Measurements from ENCODE around the gene PXK.
"Not testable (repeated sequence)": the region's sequence is repeated elsewhere in the genome, so short reads cannot be mapped to it uniquely, and the experiment has no call there.

PXK gene

GRCh38 chr3:58427661-58428361 is 95.1 kb downstream of the PXK start:
- no peaks in the 10 kb centered on the region for H3K27me3 ChIP-seq (ENCODE audit: control insufficient read depth in 1 of 2, insufficient read depth in 2 of 2, low read length in 2 of 2)
- H3K9ac ChIP-seq (ENCODE audit: low read length): no peak overlapping the region
- H3K4me1 ChIP-seq (ENCODE audit: insufficient read depth, low read length): peaks cover 11% of the 10 kb centered on the region
- peaks cover 83% of the 10 kb centered on the region for H3K36me3 ChIP-seq (ENCODE audit: insufficient read depth, low read length)
- no peak overlapping the region for H3K27ac ChIP-seq (ENCODE audit: low read depth, low read length)
- H3K9me3 ChIP-seq (ENCODE audit: low read length): no peaks in the 10 kb centered on the region
- H3K4me3 ChIP-seq (ENCODE audit: low read depth in 1 of 2, low read length in 2 of 2): no peak overlapping the region

GRCh38 chr3:58429657-58430056 is 97.0 kb downstream of the PXK start:
- Histone ChIP-seq H3K4me3 (ENCODE audit: low read depth in 1 of 2, low read length in 2 of 2) (no peak overlapping the region), H3K4me1 (ENCODE audit: insufficient read depth, low read length) (peaks cover 19% of the 10 kb centered on the region), H3K27me3 (ENCODE audit: control insufficient read depth in 1 of 2, insufficient read depth in 2 of 2, low read length in 2 of 2) (no peaks in the 10 kb centered on the region), H3K27ac (ENCODE audit: low read depth, low read length) (peak overlapping the region; percentile 40), H3K36me3 (ENCODE audit: insufficient read depth, low read length) (peaks cover 64% of the 10 kb centered on the region), H3K9ac (ENCODE audit: low read length) (no peak overlapping the region), H3K9me3 (ENCODE audit: low read length) (no peaks in the 10 kb centered on the region)

DNA sequence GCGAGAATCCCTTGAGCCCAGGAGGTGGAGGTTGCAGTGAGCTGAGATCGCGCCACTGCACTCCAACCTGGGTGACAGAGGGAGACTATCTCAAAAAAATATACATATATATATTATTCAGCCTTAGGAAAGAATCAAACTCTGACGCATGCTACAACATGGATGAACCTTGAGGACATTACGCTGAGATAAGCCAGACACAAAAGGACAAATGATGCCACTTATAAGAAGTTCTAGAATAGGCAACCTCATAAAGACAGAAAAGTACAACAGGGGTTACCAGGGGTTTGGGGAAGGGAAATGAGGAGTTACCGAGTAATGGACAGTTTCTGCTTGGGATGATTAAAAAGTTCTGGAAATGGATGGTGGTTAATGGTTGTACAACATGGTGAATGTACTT is 100.2 kb downstream of the PXK start:
- peak overlapping the region; percentile 81 for H3K9ac ChIP-seq (ENCODE audit: low read length)
- H3K4me3 ChIP-seq (ENCODE audit: low read depth in 1 of 2, low read length in 2 of 2): peak overlapping the region; percentile 68 to 94
- H3K4me1 ChIP-seq (ENCODE audit: insufficient read depth, low read length): peaks cover 26% of the 10 kb centered on the region
- peaks cover 40% of the 10 kb centered on the region for H3K36me3 ChIP-seq (ENCODE audit: insufficient read depth, low read length)
- no peaks in the 10 kb centered on the region for H3K27me3 ChIP-seq (ENCODE audit: control insufficient read depth in 1 of 2, insufficient read depth in 2 of 2, low read length in 2 of 2)
- H3K27ac ChIP-seq (ENCODE audit: low read depth, low read length): peak overlapping the region; percentile 99
- H3K9me3 ChIP-seq (ENCODE audit: low read length): no peaks in the 10 kb centered on the region

DNA sequence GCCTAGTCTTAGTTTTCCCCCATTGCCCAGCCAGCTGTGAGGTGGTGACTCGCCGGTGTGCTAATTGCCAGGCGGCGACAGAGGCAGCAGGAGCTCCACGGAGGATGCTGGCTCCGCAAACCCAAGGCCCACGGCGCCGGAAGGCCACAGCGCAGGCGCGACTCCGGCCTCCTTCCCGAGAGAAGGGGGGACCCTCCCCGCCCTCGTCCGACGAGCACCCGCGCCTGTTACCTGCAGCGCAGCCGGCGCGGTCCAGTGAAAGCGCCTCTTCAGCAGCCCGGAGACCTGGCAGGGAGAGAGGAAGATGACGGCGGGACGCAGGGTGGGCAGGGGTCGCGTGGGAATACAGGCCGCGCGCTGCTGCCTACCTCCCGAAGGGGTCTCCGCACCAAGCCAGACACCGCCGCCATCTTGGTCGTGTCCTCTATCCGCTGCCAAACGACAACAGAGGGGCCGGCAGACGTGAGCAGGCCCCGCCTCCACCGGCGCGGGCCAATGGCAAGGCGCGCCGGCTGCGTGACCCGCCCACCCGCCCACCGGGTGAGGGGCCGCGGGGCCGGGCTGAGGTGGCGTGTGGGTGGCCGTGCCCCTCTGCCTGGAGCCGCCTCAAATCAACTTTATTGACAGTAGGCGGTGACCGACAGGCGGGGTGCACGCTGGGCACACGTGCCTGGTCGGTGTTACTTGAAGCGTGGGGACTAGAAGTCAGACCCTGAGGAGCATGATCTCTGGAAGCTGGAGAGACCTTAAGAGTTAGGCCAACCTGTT is 100.9 kb downstream of the PXK start, which contains the start of gene PDHB:
TSS of gene PDHB (minus strand) at position 433 of the 768 bp plus-strand sequence. CDS start at position 410, 23 bp downstream.
- Histone ChIP-seq H3K4me1 (ENCODE audit: insufficient read depth, low read length) (peaks cover 26% of the 10 kb centered on the region), H3K9me3 (ENCODE audit: low read length) (no peaks in the 10 kb centered on the region), H3K9ac (ENCODE audit: low read length) (peak within 1 kb of the TSS; percentile 81), H3K4me3 (ENCODE audit: low read depth in 1 of 2, low read length in 2 of 2) (peak within 1 kb of the TSS; percentile 68 to 94), H3K27ac (ENCODE audit: low read depth, low read length) (peak within 1 kb of the TSS; percentile 99), H3K27me3 (ENCODE audit: control insufficient read depth in 1 of 2, insufficient read depth in 2 of 2, low read length in 2 of 2) (no peaks in the 10 kb centered on the region), H3K36me3 (ENCODE audit: insufficient read depth, low read length) (peaks cover 33% of the 10 kb centered on the region)

DNA sequence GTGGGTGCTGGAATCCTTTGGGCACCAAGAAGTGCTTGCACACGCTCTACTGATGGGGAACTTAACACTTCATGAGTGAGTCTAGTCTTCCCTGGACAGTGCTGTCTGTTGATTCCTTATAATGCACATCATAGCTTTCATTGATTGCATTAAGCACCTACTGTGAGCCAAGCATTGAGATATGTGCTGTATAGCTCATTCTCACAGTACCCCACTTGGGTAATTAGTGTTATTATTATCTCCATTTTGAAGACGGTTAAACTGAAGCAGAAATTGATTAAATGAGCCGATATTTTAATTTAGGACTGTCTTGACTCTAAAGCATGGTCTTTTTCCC is 101.4 kb downstream of the PXK start:
- no peaks in the 10 kb centered on the region for H3K9me3 ChIP-seq (ENCODE audit: low read length)
- H3K36me3 ChIP-seq (ENCODE audit: insufficient read depth, low read length): peaks cover 28% of the 10 kb centered on the region
- peak overlapping the region; percentile 33 for H3K9ac ChIP-seq (ENCODE audit: low read length)
- peak overlapping the region in 1 of 2 donors; percentile 56 for H3K4me3 ChIP-seq (ENCODE audit: low read depth in 1 of 2, low read length in 2 of 2)
- H3K27ac ChIP-seq (ENCODE audit: low read depth, low read length): peak overlapping the region; percentile 50
- H3K27me3 ChIP-seq (ENCODE audit: control insufficient read depth in 1 of 2, insufficient read depth in 2 of 2, low read length in 2 of 2): no peaks in the 10 kb centered on the region
- peaks cover 26% of the 10 kb centered on the region for H3K4me1 ChIP-seq (ENCODE audit: insufficient read depth, low read length)

DNA sequence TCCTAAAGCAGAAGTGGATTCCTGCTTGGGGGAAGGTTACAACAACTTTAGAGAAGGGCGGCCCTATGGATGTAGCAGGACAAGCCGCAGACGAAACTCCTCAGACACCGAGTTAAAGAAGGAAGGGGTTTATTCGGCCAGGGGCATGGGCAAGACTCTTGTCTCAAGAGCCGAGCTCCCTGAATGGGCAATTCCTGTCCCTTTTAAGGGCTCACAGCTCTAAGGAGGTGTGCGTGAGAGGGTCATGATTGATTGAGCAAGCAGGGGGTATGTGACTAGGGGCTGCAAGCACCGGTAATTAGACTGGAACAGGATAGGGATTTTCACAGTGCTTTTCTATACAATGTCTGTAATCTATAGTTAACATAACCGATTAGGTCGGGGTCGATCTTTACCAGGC is 101.8 kb downstream of the PXK start:
- Histone ChIP-seq H3K36me3 (ENCODE audit: insufficient read depth, low read length) (peaks cover 24% of the 10 kb centered on the region), H3K27me3 (ENCODE audit: control insufficient read depth in 1 of 2, insufficient read depth in 2 of 2, low read length in 2 of 2) (no peaks in the 10 kb centered on the region), H3K27ac (ENCODE audit: low read depth, low read length) (peak overlapping the region; percentile 50), H3K4me3 (ENCODE audit: low read depth in 1 of 2, low read length in 2 of 2) (peak overlapping the region in 1 of 2 donors; percentile 56), H3K9me3 (ENCODE audit: low read length) (no peaks in the 10 kb centered on the region), H3K4me1 (ENCODE audit: insufficient read depth, low read length) (peaks cover 26% of the 10 kb centered on the region), H3K9ac (ENCODE audit: low read length) (no peak overlapping the region)

GRCh38 chr3:58434990-58435389 is 102.3 kb downstream of the PXK start:
- H3K9me3 ChIP-seq (ENCODE audit: low read length): no peaks in the 10 kb centered on the region
- H3K27me3 ChIP-seq (ENCODE audit: control insufficient read depth in 1 of 2, insufficient read depth in 2 of 2, low read length in 2 of 2): no peaks in the 10 kb centered on the region
- H3K4me1 ChIP-seq (ENCODE audit: insufficient read depth, low read length): peaks cover 26% of the 10 kb centered on the region
- H3K9ac ChIP-seq (ENCODE audit: low read length): no peak overlapping the region
- H3K36me3 ChIP-seq (ENCODE audit: insufficient read depth, low read length): peaks cover 19% of the 10 kb centered on the region
- no peak overlapping the region for H3K27ac ChIP-seq (ENCODE audit: low read depth, low read length)
- no peak overlapping the region for H3K4me3 ChIP-seq (ENCODE audit: low read depth in 1 of 2, low read length in 2 of 2)

DNA sequence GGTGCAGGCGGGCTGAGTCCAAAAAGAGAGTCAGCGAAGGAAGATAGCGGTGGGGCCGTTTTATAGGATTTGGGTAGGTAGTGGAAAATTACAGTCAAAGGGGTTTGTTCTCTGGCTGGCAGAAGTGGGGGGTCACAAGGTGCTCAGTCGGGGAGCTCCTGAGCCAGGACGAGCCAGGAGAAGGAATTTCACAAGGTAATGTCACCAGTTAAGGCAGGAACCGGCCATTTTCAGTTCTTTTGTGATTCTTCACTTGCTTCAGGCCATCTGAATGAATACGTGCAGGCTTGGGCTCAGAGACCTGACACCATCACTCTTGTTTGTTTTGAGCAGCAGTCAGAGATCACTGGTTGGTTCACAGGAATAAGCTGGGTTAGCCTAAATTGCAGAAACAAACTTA is 104.6 kb downstream of the PXK start:
- H3K36me3 ChIP-seq (ENCODE audit: insufficient read depth, low read length); H3K27me3 ChIP-seq (ENCODE audit: control insufficient read depth in 1 of 2, insufficient read depth in 2 of 2, low read length in 2 of 2); H3K4me3 ChIP-seq (ENCODE audit: low read depth in 1 of 2, low read length in 2 of 2); H3K9me3 ChIP-seq (ENCODE audit: low read length); H3K27ac ChIP-seq (ENCODE audit: low read depth, low read length); H3K9ac ChIP-seq (ENCODE audit: low read length): not testable (repeated sequence)
- H3K4me1 ChIP-seq (ENCODE audit: insufficient read depth, low read length): peaks cover 20% of the 10 kb centered on the region

DNA sequence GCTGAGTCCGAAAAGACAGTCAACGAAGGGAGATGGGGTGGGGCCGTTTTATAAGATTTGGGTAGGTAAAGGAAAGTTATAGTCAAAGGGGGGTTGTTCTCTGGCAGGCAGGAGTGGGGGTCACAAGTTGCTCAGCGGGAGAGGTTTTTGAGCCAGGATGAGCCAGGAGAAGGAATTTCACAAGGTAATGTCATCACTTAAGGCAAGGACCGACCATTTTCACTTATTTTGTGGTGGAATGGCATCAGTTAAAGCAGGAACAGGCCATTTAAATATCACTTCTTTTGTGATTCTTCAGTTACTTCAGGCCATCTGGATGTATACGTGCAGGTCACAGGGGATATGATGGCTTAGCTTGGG is 108.3 kb downstream of the PXK start:
- H3K4me1 ChIP-seq (ENCODE audit: insufficient read depth, low read length); H3K9ac ChIP-seq (ENCODE audit: low read length); H3K27me3 ChIP-seq (ENCODE audit: control insufficient read depth in 1 of 2, insufficient read depth in 2 of 2, low read length in 2 of 2); H3K4me3 ChIP-seq (ENCODE audit: low read depth in 1 of 2, low read length in 2 of 2); H3K9me3 ChIP-seq (ENCODE audit: low read length); H3K27ac ChIP-seq (ENCODE audit: low read depth, low read length); H3K36me3 ChIP-seq (ENCODE audit: insufficient read depth, low read length): not testable (repeated sequence)

- Histone ChIP-seq H3K9ac (ENCODE audit: low read length) (no peak overlapping the region), H3K36me3 (ENCODE audit: insufficient read depth, low read length) (no peaks in the 10 kb centered on the region), H3K9me3 (ENCODE audit: low read length) (no peaks in the 10 kb centered on the region), H3K27me3 (ENCODE audit: control insufficient read depth in 1 of 2, insufficient read depth in 2 of 2, low read length in 2 of 2) (no peaks in the 10 kb centered on the region), H3K27ac (ENCODE audit: low read depth, low read length) (no peak overlapping the region), H3K4me1 (ENCODE audit: insufficient read depth, low read length) (no peaks in the 10 kb centered on the region), H3K4me3 (ENCODE audit: low read depth in 1 of 2, low read length in 2 of 2) (no peak overlapping the region)
Observed at GRCh38 chr3:58441514-58442450, 109.1 kb downstream of the PXK start.

DNA sequence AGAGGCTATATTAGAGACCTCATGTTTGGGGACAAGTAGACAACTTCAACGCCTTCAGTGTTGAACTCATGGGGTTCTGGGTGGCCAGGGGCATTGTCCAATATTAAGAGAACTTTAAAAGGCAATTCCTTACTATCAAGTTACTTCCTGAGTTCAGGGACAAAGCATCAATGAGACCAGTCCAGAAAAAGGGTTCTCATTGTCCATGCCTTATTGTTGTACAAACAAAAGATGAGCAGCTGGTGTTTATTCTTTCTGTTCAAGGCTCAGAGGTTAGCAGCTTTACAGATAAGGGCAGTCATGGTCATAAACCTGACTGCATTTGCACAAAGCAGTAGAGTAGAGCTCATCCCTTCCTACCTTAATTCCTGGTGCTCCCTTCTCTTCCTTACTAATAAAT is 119.5 kb downstream of the PXK start:
- Histone ChIP-seq H3K4me1 (ENCODE audit: insufficient read depth, low read length) (no peaks in the 10 kb centered on the region), H3K4me3 (ENCODE audit: low read depth in 1 of 2, low read length in 2 of 2) (no peak overlapping the region), H3K9me3 (ENCODE audit: low read length) (no peaks in the 10 kb centered on the region), H3K36me3 (ENCODE audit: insufficient read depth, low read length) (no peaks in the 10 kb centered on the region), H3K9ac (ENCODE audit: low read length) (no peak overlapping the region), H3K27ac (ENCODE audit: low read depth, low read length) (no peak overlapping the region), H3K27me3 (ENCODE audit: control insufficient read depth in 1 of 2, insufficient read depth in 2 of 2, low read length in 2 of 2) (no peaks in the 10 kb centered on the region)

Data from muscle layer of colon (tissue), 2 donors.